Measurements from ENCODE around the gene GTF3C1. TPM values are rescaled to one million over a fixed set of nuclear protein-coding genes. Genes with fewer than 3 reads are reported as not detected.
A peak's percentile ranks its signal among the peaks of the same experiment; 100 is the strongest.

The GTF3C1 gene
- total RNA-seq, 1 donor: 101 TPM

GRCh38 chr16:27503662-27504061, 46.1 kb downstream of the GTF3C1 start:
- no peak for TF ChIP-seq CTCF (IDR thresholded peaks at IDR 0.05; ENCODE audit: insufficient read depth, low read depth, low read length)
- DNase-seq (ENCODE audit: low read depth): no peak

DNA sequence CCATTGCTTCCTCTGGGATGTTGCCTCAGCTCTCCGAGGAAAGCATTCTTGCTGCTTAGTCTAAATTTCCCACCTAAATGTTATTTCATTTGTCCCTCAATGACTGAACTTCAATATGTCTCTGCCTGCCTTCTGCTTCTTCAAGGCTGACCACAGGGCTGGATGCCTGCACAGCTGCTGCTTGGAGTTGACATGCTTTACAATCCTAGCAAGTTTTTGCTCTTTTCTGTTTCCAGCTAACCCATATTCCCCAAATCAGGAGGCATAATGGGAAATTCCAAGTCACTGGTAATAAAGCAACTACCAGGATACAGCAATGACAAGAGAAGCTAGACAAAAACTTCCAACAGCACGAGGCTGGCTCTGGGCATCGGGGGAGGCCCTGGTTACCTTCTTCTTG, 48.9 kb downstream of the GTF3C1 start:
- TF ChIP-seq CTCF (IDR thresholded peaks at IDR 0.05; ENCODE audit: insufficient read depth, low read depth, low read length): no peak
- no peak for DNase-seq (ENCODE audit: low read depth)
- no peak overlapping the region for H3K4me3 ChIP-seq (ENCODE audit: low read depth, low read length)

More at GRCh38 chr16:27503662-27504061, 46.1 kb downstream of the GTF3C1 start:
- H3K4me3 ChIP-seq (ENCODE audit: low read depth, low read length): no peak overlapping the region

- no peak for DNase-seq (ENCODE audit: low read depth)
- TF ChIP-seq CTCF (IDR thresholded peaks at IDR 0.05; ENCODE audit: insufficient read depth, low read depth, low read length): no peak
- H3K4me3 ChIP-seq (ENCODE audit: low read depth, low read length): no peak overlapping the region
Observed at GRCh38 chr16:27499659-27500055, 50.1 kb downstream of the GTF3C1 start.

DNA sequence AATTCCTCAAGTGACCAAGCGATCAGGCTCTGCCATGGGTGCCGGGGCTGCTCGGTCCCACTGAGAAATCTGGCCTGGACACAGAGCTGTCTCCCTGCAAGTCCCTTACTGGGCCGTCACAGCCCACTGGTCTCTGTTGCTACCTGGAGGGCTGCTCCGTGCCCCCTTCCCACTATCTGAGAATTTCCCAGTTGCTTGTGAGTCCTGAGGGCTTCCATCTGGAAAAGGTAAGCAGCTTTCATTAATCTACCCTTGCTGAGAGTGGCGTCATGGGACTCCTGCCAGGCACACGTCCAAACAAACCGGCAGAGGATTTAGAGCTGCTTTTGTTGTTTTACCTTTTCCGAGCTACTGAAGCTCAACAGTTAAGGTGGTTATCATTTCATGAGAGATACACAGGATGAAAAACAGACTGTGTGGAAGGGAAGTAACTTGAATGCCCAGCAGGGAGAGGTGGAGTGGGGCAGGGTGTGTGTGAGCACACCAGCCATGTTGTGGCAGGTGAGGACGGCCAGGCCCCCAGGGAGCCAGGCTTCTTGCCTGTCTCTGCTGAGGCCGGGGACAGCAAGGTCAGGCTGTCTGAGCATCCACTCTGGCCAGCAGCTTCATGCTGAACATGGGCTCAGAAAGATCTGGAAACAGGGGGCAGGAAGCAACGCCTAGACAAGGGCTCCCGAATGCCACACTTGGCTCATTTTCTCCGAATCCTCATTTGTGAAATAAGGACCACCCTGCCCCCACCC, 50.6 kb downstream of the GTF3C1 start:
- no peak for DNase-seq (ENCODE audit: low read depth)

GRCh38 chr16:27498031-27498825, 51.5 kb downstream of the GTF3C1 start:
- DNase-seq (ENCODE audit: low read depth): no peak
- H3K4me3 ChIP-seq (ENCODE audit: low read depth, low read length): no peak overlapping the region
- TF ChIP-seq CTCF (IDR thresholded peaks at IDR 0.05; ENCODE audit: insufficient read depth, low read depth, low read length): no peak

More for the DNA sequence above, 50.6 kb downstream of the GTF3C1 start:
- H3K4me3 ChIP-seq (ENCODE audit: low read depth, low read length): no peak overlapping the region
- no peak for TF ChIP-seq CTCF (IDR thresholded peaks at IDR 0.05; ENCODE audit: insufficient read depth, low read depth, low read length)

- DNase-seq (ENCODE audit: low read depth): peak; percentile 38
- TF ChIP-seq CTCF (IDR thresholded peaks at IDR 0.05; ENCODE audit: insufficient read depth, low read depth, low read length): no peak
- H3K4me3 ChIP-seq (ENCODE audit: low read depth, low read length): no peak overlapping the region
Observed at GRCh38 chr16:27495191-27495590, 54.5 kb downstream of the GTF3C1 start.
